ENCODE measurements around the gene TLE3.

DNA sequence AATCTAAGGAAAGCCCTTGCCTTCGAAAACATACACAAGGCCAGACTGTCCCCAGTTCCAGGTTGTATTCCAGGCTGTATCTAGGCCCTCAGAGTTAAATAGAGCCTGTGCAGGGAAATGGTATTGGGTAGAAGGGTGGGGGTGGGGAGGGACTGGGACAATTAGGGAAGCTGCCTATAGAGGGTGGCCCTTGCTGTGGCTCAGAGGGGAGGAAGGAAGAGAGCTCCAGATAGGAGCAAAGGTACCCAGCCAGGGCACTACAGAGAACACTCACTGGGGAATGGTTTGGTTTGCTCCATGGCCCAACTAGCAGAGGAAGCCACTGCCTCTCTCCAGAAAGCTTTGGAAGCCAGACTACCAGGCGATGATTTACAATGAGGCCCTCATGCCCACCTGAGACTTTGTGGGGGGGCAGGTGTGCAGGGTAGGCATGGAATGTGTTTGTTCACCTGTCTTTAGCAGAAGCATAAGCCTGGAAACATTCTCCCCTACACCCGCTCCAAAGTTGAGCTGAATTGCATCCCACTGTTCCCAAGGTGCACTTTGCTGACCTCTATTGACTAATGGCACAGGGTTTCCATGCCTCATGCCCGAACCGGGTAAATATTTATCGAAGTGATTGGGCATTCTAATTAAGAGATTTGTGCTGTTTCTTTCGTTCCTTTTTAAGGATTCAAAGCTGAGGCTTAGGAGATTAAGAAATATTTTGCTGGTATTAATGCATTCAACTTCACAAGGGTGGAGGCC, 6.3 kb upstream of the TLE3 start:
- no peak for TF ChIP-seq POLR2A (IDR thresholded peaks at IDR 0.05)
- TF ChIP-seq, protein P1, sequence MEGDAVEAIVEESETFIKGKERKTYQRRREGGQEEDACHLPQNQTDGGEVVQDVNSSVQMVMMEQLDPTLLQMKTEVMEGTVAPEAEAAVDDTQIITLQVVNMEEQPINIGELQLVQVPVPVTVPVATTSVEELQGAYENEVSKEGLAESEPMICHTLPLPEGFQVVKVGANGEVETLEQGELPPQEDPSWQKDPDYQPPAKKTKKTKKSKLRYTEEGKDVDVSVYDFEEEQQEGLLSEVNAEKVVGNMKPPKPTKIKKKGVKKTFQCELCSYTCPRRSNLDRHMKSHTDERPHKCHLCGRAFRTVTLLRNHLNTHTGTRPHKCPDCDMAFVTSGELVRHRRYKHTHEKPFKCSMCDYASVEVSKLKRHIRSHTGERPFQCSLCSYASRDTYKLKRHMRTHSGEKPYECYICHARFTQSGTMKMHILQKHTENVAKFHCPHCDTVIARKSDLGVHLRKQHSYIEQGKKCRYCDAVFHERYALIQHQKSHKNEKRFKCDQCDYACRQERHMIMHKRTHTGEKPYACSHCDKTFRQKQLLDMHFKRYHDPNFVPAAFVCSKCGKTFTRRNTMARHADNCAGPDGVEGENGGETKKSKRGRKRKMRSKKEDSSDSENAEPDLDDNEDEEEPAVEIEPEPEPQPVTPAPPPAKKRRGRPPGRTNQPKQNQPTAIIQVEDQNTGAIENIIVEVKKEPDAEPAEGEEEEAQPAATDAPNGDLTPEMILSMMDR (IDR thresholded peaks at IDR 0.05), result no peak

Measured in body of pancreas (tissue), 4 donors.